Stimulated activated CD4-positive, alpha-beta T cell treated with anti-CD3 and anti-CD28 coated beads, Interleukin-15, amount 100 ng/mL, for 1 hour (primary cell): ENCODE measurements around the gene PPP1R15A.
A peak's percentile ranks its signal among the peaks of the same experiment; 100 is the strongest.
"Not testable (repeated sequence)": the region's sequence is repeated elsewhere in the genome, so short reads cannot be mapped to it uniquely, and the experiment has no call there.

Experiments
- DNase-seq, 2 donors: peaks; one replicate each; pipeline ENCODE4 v3.0.0-alpha.2; 2020; ENCODE audit warnings: low read depth in 1 of 2, low spot score in 1 of 2

The PPP1R15A gene

DNA sequence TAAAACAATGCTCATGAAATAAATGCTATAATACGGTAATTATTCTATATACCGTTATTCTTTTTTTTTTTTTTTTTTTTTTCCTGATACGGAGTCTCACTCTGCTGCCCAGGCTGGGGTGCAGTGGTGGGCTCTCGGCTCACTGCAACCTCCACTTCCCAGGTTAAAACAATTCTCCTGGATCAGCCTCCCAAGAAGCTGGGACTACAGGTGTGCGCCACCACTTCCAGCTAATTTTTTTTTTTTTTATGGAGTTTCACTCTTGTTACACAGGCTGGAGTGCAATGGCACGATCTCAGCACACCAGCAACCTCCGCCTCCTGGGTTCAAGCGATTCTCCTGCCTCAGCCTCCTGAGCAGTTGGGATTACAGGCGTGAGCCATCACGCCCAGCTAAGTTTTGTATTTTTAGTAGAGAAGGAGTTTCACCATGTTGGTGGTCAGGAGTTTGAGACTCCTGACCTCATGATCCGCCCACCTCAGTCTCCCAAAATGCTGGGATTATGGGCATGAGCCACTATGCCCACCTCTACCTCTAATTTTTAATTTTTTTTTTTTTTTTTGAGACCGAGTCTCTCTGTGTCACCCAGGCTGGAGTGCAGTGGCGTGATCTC is 6.9 kb downstream of the PPP1R15A start:
- no peak for DNase-seq

DNA sequence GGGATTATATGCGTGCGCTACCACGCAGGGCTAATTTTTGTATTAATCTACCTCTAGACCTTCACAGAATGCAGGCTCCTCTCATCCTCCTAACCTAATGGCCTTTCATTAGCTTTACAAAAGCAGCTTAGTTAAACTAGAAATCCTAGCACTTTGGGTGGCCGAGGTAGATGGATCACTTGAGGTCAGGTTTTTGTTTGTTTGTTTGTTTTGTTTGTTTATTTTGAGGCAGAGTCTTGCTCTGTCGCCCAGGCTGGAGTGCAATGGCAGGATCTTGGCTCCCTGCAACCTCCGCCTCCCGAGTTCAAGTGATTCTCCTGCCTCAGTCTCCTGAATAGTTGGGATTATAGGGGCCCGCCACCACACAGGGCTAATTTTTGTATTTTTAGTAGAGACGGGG is 7.5 kb downstream of the PPP1R15A start:
- DNase-seq: not testable (repeated sequence)

DNA sequence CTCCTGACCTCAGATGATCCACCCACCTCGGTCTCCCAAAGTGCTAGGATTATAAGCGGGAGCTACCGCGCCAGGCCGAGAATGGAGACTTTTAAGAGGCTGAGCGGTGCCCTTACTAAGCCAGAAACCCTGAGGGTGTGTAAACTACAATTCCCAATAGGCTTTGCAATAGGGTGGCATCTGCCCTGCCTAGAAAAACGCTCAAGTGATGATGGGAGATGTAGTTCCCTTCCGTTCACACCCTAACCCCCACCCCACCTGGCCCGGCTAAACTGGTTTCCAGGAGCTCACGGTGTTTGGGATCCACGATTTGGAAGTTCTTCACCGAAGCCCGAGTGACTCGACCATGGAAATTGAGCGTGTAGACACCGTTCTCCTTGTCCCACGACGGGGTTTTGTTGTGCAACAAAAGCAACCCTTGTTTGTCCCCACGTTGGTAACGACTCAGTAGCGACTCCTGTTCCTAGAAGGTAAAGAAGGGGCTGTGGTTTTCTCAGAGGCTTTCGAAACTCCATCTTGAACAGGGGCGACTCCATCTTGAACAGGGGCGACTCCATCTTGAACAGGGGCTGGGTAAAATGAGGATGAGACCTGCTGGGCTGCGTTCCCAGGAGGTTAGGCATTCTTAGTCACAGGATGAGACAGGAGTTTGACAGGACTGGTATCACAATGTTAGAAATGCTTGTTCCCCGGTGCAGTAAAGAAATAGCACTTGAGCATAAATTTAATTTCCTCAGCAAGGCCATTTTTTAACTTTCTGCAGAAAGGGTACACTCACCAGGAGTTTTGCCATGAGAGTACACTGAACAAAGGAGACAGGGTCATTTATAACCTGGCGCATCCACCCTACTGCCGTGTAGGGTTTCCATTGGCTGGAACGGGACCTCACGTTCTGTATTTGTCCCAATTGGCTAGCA is 9.8 kb downstream of the PPP1R15A start:
- DNase-seq: no peak

DNA sequence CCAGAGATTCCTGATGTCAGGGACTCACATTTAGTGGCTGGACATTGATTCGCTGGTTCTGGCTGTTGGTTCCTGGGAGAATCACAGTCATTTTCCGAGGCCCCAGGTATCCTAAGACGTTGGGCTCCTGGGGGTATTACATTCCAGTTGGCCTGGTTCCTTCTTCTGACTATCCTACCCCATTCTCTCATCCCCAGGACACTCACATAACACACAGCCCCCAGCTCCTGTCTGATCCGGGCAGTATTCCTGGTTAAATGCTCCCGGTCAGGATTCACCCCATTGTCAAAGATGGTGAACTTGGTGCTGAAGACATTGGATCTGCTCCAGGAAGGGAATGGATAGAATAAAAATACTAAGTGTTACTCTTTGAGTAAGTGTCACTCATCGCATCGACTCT is 11.5 kb downstream of the PPP1R15A start:
- DNase-seq: no peak

DNA sequence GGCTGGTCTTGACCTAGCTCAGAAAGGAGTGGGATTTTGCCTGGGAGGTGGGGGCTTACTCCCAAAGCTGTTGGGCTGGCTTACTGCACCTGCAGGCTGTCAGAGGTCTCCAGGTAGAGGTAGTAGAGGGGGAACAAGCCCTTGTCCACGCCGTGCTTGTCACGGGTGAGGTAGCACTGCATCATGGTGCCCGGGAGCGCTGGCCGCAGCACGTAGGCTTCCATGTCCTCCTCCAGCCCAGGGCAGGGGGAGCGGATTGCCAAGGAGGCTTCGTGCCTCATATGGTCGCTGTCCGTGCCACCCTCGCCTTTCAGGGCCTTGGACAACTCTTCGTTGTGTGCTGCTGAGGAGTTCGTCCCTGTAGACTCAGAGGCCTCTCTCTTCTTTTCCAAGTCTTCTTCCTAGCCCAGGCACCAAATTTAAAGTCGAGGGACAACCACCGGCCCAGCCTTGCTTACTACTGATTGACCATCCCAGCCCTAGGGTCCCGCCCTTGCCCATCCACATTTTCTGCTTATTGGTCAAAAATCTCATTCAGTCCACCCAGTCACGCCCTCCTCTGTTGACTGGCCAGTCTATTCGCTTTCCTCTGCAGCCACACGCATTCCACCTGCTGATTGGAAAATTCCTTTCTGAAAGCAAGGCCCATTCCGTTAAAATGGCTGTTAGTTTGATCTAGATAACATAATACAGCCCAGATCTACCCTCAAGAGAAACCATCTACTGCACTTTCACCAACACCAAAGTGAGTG is 15.8 kb downstream of the PPP1R15A start:
- DNase-seq: no peak

DNA sequence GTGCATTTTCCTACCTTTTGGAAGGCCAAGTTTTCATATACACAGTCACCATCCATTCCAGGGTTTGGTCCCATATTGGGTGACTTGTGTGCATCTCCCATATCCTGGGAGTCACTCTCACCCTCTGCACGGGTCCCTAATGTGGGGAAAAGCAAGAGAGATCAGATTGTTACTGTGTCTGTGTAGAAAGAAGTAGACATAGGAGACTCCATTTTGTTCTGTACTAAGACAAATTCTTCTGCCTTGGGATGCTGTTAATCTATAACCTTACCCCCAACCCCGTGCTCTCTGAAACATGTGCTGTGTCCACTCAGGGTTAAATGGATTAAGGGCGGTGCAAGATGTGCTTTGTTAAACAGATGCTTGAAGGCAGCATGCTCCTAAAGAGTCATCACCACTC is 17.3 kb downstream of the PPP1R15A start:
- DNase-seq: not testable (repeated sequence)

DNA sequence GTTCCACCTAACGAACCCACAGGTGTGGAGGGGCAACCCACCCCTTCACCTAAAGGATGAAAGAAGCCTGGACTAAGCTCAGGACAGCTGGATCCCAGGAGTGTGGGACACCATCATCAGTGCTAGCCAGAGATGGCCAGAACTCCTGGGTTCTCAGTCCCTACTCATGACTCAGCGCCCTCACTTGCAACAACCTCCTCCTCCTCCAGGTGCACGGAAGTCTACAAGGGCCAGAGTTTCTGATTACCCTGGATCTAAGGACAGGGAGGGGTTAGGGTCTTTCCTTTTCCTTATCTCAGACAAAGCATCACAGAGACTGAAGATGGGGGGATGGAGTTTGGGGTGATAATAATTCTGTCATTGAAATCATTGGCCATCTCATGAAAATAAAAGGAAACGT is 18.3 kb downstream of the PPP1R15A start:
- no peak for DNase-seq

DNA sequence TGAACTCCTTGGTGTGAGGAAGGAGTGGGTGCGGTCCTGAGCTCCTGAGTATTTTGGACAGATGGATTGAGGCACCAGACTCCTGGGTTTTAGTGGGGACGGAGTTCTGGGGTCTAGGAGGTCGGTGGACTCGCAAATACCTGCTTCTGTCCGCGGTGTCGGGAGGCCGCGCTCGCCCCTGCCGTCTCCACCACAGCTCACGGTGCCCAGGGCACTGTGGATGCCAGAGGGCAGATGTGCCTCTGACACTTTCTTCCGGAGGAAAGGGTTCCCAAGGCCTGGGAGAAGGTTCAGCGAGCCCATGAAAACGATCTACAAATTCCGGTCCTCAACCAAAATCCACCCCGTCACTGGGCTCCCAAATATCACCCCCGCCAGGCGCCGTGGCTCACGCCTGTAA is 23.0 kb downstream of the PPP1R15A start:
- no peak for DNase-seq

DNA sequence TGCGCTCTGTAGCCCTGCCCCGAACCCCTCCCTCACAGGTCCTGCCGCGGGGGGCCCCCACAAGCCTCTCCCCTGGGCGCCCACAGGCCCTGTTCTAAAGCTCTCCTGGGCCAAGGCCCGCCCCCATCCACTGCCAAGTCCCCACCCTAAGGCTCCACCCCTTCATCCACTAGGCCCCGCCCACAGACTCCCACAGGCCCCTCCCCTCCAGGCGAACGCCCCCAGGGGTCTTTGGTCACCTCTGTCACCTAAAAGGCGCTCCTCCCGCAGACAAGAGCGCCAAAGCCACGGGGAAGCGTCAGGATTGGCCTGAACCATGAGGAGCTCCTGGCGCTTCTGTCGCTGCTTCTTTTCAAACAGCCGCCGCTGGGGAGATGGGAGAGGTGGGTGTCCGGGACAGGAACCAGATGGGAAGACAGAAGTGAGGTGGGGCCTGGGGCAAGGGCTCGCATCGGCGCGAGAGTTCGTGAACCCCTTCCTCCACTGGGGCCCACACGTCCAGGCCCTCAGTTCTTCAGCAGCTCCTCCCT is 24.0 kb downstream of the PPP1R15A start:
- no peak for DNase-seq

DNA sequence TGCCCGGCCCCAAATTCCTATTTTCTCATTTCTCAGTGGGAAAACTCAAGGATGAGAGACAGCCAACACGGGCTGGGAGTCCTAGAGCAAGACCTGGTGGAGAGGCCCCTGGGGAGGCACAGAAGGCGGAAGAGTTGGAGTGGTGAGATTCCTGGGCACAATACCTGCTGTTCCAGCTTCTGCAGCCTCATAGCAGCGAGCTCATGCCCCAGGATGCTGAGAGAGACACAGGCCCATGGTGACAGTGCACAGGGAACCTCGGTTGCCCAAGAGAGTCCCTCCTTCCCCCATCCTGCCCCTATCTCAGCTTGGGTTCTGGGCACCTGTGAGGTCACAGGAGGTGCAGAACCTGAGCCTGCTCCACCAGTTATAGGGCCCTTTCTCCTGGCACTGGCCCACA is 25.0 kb downstream of the PPP1R15A start:
- DNase-seq: no peak

DNA sequence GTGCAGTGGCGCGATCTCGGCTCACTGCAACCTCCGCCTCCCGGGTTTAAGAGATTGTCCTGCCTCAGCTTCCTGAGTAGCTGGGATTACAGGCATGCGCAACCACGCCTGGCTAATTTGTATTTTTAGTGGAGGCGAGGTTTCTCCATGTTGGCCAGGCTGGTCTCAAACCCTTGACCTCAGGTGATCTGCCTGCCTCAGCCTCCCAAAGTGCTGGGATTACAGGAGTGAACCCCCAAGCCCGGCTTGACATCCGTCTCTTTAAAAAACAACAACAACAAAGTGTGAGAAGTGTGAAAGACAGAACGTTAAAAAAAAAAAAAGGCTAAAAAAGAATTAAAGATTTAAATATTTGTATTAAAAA is 27.1 kb downstream of the PPP1R15A start:
- DNase-seq: not testable (repeated sequence)

DNA sequence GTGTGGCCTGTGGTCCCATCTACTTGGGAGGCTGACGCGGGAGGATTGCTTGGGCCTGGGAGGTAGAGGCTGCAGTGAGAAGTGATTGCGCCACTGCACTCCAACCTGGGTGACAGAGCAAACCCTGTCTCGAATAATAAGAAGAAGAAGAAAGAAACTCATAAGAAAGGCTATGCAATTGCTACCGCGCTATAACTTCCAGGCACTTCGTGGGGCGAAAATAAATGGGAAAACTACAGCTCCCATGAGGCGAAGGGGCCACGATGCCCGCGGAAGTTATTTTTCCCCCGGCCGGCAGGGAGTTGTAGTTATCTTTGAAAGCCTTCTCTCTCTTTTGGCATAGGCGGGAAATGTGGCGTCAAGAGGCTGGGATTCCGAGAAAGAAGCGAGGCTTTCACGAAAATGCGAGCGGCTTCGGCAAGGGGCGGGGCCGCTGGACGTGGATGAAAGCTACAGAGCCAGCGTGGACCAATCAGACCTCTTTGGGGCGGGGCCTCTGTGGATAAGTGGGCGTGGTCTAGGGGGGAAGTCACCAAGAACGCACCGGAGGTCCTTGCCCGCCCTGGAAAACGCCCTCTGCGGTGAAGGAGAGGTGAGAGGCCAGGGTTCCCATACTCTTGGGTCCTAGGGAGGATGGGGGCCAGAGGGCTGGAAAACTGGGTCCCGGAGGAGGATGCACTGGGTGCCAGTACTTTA is 27.7 kb downstream of the PPP1R15A start, which contains the start of gene NUCB1:
NUCB1 (plus strand) TSS at position 532 of the 696 bp plus-strand sequence. CDS start 485 bp downstream, outside the sequence.
- peak; percentile 97 to 99 for DNase-seq

DNA sequence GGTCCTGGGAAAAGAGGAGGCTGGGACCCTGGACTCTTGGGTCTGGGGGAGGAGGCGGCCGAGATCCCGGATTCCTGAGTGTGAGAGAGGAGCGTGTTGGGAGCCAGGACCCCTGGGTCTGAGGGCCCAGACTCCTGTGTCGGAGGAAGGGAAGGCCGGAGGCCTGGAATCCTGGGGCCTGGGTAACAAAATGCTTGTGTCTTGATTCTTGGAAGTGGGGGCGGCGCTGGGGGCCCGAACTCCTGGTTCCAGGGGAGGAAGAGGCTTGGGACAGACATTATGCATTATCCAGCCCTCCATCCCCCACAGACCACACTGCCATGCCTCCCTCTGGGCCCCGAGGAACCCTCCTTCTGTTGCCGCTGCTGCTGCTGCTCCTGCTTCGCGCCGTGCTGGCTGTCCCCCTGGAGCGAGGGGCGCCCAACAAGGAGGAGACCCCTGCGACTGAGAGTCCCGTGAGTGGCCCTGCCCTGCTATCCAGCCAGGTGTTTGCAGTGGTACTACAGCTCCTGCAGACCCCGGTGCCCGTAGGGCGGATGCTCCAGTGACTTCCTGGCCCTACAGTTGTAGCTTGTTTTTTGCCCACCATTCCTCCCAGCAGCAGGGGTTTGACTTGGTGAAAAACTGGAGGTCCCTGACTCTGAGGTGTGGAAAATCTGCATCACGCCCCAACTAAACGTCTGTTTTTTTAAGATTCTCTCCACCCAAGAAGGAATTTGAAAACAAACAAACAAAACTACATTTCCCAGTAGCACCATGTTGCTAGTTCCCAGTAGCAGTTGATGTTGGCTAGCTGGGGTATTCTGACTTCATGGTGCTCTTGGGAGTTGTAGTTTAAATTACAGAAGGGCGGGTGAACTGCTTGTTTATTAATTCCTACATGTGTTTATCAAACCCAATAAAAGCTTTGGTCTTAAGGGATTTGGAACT is 28.5 kb downstream of the PPP1R15A start:
- DNase-seq: no peak

DNA sequence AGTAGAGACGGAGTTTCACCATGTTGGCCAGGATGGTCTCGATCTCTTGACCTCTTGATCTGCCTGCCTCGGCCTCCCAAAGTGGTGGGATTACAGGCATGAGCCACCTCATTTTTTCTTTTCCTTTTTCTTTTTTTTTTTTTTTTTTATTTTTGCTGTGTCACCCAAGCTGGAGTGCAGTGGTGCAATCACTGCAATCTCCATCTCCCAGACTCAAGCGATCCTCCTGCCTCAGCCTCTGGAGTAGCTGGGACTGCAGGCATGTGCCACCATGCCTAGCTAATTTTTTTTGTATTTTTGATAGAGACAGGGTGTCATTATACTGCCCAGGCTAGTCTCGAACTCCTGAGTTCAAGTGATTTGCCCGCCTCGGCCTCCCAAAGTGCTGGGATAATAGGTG is 30.1 kb downstream of the PPP1R15A start:
- DNase-seq: not testable (repeated sequence)

DNA sequence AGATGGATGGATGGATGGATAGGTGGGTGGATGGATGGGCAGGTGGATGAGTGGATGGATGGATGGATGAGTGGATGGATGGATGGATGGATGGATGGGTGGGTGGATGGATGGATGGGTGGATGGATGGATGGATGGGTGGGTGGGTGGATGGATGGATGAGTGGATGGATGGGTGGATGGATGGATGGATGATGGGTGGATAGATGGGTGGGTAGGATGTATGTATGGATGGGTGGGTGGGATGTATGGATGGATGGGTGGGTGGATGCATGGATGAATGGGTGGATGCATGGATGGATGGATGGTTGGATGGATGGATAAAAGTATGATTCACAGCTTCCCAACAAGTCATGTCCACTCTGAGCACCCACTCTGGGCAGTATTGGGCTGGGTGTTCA is 31.6 kb downstream of the PPP1R15A start:
- DNase-seq: not testable (repeated sequence)

DNA sequence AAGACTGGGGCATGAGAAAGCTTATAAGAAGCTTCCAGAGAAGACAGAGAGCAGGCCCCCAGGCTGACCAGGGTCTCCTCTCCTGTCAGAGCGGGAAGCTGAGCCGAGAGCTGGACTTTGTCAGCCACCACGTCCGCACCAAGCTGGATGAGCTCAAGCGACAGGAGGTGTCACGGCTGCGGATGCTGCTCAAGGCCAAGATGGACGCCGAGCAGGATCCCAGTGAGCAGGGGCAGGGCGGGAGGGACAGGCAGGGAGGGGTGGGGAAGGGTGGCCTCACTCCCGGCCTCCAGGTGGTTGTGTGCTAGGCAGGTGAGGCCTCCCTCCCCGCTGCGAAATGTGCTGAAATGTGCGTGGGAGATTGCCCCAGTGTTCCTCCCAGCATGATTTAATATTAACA is 33.4 kb downstream of the PPP1R15A start:
- no peak for DNase-seq

DNA sequence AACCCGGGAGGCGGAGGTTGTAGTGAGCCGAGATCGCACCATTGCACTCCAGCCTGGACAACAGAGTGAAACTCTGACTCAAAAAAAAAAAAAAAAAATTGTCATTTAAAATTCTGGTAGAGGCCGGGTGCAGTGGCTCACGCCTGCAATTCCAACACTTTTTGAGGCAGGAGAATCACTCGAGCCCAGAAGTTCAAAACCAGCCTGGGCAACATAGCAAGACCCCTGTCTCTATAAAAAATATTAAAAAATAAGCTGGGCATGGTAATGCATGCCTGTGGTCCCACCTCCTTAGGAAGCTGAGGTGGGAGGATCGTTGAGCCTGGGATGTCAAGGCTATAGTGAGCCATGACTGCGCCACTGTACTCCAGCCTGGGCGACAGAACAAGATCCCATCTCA is 34.1 kb downstream of the PPP1R15A start:
- no peak for DNase-seq

DNA sequence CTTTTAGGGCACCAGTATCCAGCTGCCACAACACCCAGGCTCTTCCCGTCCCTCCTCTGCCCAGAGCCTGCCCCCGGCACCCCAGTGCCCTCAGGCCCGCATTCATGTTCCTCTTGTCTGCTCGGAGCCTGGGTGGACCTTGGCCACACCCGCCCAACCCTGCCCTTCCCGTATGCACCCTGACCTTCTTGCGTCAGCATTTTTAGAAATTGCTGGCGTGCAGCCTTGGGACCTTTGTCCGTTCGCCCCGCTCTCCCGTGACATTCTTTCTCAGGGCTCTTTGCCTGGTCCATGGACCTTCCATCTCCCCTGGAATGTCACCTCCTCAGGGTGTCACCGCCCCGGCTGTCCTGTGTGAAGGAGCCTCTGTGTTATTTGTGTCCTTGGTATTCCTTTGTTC is 35.5 kb downstream of the PPP1R15A start:
- DNase-seq: no peak

DNA sequence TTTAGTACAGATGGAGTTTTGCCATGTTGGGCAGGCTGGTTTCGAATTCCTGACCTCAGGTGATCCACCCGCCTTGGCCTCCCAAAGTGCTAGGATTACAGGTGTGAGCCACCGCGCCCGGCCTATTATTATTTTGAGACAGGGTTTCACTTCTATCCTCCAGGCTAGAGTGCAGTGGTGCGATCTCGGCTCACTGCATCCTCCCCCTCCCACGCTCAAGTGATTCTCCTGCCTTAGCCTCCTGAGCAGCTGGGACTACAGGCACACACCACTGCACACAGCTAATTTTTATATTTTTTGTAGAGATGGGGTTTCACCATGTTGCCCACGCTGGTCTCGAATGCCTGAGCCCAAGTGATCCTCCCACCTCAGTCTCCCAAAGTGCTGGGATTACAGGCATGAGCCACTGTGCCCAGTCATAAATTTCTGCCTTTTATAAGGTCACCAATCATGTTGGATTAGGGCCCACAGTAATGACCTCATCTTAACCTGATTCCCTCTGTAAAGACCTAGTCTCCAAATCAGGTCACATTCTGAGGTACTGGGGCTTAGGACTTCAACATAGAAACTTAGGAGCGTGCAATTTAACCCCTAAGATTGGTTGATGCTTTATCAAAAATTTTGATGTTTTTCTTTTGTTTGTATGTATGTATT is 37.3 kb downstream of the PPP1R15A start:
- not testable (repeated sequence) for DNase-seq
